GM20000 (cell line): Measurements from ENCODE around the gene NFXL1.

Experiments used
- DNase-seq: peaks from one replicate; pipeline ENCODE4 v3.0.0; 2012; ENCODE audit warnings: low spot score
- TF ChIP-seq, protein P1 (sequence below): IDR thresholded peaks from 2 replicates; pipeline ENCODE4 v1.5.1; 2012; ENCODE audit warnings: mild to moderate bottlenecking, control low read depth; ENCODE audit errors: extremely low read depth, missing control alignments

NFXL1 gene

GRCh38 chr4:47914220-47914925 lies at the start of gene NFXL1:
Gene NFXL1, minus strand, starts transcription at chr4:47914583. Its CDS starts 380 bp downstream, at chr4:47914203.
- DNase-seq: peak; percentile 91
- TF ChIP-seq, protein P1, sequence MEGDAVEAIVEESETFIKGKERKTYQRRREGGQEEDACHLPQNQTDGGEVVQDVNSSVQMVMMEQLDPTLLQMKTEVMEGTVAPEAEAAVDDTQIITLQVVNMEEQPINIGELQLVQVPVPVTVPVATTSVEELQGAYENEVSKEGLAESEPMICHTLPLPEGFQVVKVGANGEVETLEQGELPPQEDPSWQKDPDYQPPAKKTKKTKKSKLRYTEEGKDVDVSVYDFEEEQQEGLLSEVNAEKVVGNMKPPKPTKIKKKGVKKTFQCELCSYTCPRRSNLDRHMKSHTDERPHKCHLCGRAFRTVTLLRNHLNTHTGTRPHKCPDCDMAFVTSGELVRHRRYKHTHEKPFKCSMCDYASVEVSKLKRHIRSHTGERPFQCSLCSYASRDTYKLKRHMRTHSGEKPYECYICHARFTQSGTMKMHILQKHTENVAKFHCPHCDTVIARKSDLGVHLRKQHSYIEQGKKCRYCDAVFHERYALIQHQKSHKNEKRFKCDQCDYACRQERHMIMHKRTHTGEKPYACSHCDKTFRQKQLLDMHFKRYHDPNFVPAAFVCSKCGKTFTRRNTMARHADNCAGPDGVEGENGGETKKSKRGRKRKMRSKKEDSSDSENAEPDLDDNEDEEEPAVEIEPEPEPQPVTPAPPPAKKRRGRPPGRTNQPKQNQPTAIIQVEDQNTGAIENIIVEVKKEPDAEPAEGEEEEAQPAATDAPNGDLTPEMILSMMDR: no peak

DNA sequence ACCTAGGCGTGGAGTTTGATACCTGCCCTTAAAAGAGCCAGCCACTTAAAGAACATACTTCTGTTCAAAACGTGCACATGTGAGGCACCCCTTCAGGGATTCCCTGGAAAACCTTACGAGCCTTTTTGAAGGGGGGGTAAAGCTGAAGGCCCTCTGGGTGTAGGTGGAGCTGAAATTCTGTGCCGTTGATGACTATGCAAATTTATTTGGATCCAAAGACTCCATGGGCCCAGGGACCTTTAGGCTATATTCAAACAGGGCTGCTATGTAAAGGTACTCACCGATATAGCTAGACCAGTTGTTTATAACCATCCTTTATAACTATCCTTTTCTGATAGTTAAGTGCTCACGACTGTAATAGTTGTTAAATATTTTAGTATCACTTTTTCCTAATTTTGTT lies 40.3 kb upstream of the NFXL1 start:
- no peak for DNase-seq
- TF ChIP-seq, protein P1: no peak

DNA sequence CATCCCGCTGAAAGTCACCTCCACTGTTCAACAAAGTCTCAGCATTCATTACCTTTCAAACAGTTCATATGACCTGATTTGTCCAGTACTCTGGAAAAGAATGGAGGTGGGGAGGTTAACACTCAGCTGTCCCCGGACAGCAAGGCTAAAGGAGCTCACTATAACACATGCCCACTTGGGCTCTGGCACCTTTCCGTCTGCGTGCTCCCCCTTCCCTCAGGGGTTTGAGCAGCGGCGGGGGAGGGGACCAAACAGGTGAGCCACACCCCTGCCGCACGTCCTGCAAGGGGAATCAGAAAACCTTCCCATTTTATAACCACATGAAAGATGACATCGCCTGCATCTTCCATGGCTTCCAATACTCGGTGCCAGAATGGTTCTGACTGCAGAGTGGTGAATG lies 39.9 kb upstream of the NFXL1 start:
- DNase-seq: no peak
- TF ChIP-seq, protein P1: no peak

- no peak for DNase-seq
- TF ChIP-seq, protein P1: no peak
Measured at GRCh38 chr4:47945930-47946726, 31.7 kb upstream of the NFXL1 start.

- TF ChIP-seq, protein P1: no peak
- DNase-seq: no peak
Measured at GRCh38 chr4:47942081-47942819, 27.9 kb upstream of the NFXL1 start.

DNA sequence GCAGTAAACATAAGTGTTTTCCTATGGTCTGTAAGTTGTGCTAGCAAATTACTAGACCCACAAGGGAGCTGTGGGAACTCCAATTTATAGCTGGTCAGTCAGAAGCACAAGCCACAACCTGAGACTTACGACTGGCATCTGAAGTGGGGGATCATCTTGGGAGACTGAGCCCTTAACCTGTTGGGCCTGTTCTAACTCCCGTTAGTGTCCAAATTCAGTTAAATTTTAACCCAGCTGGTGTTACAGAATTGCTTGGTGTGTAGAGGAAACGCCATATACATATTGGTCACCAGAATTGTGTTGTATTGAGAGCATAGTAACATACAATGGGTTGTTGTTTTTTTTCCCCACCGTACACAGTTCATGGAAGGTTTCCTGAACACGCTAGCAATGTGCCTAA lies 25.1 kb upstream of the NFXL1 start:
- TF ChIP-seq, protein P1: no peak
- no peak for DNase-seq

- DNase-seq: no peak
- TF ChIP-seq, protein P1: no peak
Measured at GRCh38 chr4:47936336-47936735, 22.0 kb upstream of the NFXL1 start.
